A549 (cell line): ENCODE data around the gene C12orf43. TPM values are rescaled to one million over a fixed set of nuclear protein-coding genes. Genes with fewer than 3 reads are reported as not detected.

ENCODE experiments used
- ATAC-seq, 2 experiments: fragments of 200-7000 bp in 1 of 2; fragments of >200 bp in 1 of 2; cut with Nextera tagmentation in 1 of 2; cut with Tn5 transposase in 1 of 2; 3 replicates each; pipeline versions ENCODE4 v1.8.0 to v1.9.1; 2018 to 2020; ENCODE audit warnings: mild to moderate bottlenecking in 1 of 2, moderate library complexity in 1 of 2
- CTCF ChIA-PET: fragments of 300-600 bp; sonication (Branson Sonifier 250); formaldehyde crosslinking; extraction: SDS; loops from one replicate; lab custom pipeline; 2021; ENCODE audit warnings: antibody characterized with exemption, inconsistent platforms; lab: Yijun Ruan, JAX
- POLR2A ChIA-PET: fragments of 350-600 bp; formaldehyde crosslinking; extraction: SDS; loops from one replicate; lab custom pipeline; 2021; ENCODE audit warnings: antibody characterized with exemption, inconsistent platforms; lab: Yijun Ruan, JAX
- DNase-seq, 2 experiments: peaks; one replicate each; pipeline versions ENCODE4 v3.0.0 to v3.0.0-alpha.2; 2011 to 2016; ENCODE audit warnings: low read depth in 1 of 2, low spot score in 1 of 2
- FAIRE-seq: peaks from 2 replicates; lab custom pipeline; 2011; peaks lifted over from hg19 to GRCh38; lab: Jason Lieb, UNC
- H3K27ac ChIP-seq, 2 experiments: fragments of >200 bp; sonication (Bioruptor Twin); formaldehyde crosslinking; 3 replicates each; pipeline ENCODE4 v1.5.1; 2016 to 2017
- H3K4me1 ChIP-seq: fragments of >200 bp; sonication (Bioruptor Twin); formaldehyde crosslinking; 3 replicates; pipeline ENCODE4 v1.6.1; 2016
- H3K4me2 ChIP-seq: fragments of >200 bp; sonication (Bioruptor Twin); formaldehyde crosslinking; 3 replicates; pipeline ENCODE4 v1.6.1; 2016
- H3K4me3 ChIP-seq: fragments of >200 bp; sonication (Bioruptor Twin); formaldehyde crosslinking; 3 replicates; pipeline ENCODE4 v1.5.1; 2016
- H3K9me3 ChIP-seq: fragments of >200 bp; sonication (Bioruptor Twin); formaldehyde crosslinking; 3 replicates; pipeline ENCODE4 v1.6.1; 2016
- BHLHE40 ChIP-seq: IDR thresholded peaks from 2 replicates; pipeline ENCODE4 v1.6.1; 2012; ENCODE audit warnings: low read depth, low read length, inconsistent platforms
- CBX8 ChIP-seq: fragments of 200-600 bp; sonication (generic); IDR thresholded peaks from 2 replicates; pipeline ENCODE4 v1.6.1; 2016
- CHD2 ChIP-seq: fragments of 150-350 bp; IDR thresholded peaks from 2 replicates; pipeline ENCODE4 v1.6.1; 2014; ENCODE audit warnings: low read length; ENCODE audit not compliant: partially characterized antibody
- ESRRA ChIP-seq: fragments of 150-350 bp; IDR thresholded peaks from 2 replicates; pipeline ENCODE4 v1.6.1; 2014; ENCODE audit warnings: mild to moderate bottlenecking, low read length, borderline replicate concordance
- FOSB ChIP-seq: fragments of 250-450 bp; sonication (Bioruptor Pico); IDR thresholded peaks from 2 replicates; pipeline ENCODE4 v1.5.0; 2020; ENCODE audit warnings: mild to moderate bottlenecking, moderate library complexity
- FOSL2 ChIP-seq, 2 experiments: fragments of 450-650 bp in 1 of 2; fragments of >200 bp in 1 of 2; sonication (Bioruptor Twin) in 1 of 2; formaldehyde crosslinking; IDR thresholded peaks; 2 replicates each; pipeline versions ENCODE4 v1.5.0 to v1.6.1; 2016 to 2020; ENCODE audit warnings: mild to moderate bottlenecking in 1 of 2, moderate library complexity in 1 of 2
- FOXS1 ChIP-seq: fragments of 250-450 bp; sonication (Bioruptor Pico); IDR thresholded peaks from 2 replicates; pipeline ENCODE4 v1.5.0; 2020; ENCODE audit warnings: mild to moderate bottlenecking, moderate library complexity
- HOXB13 ChIP-seq: fragments of 250-450 bp; sonication (Bioruptor Pico); IDR thresholded peaks from 2 replicates; pipeline ENCODE4 v1.5.0; 2020; ENCODE audit warnings: low read depth, mild to moderate bottlenecking, moderate library complexity
- JUN ChIP-seq, 2 experiments: fragments of >200 bp; sonication (Bioruptor Twin); formaldehyde crosslinking; IDR thresholded peaks; 2 replicates in 1 of 2; 3 replicates in 1 of 2; pipeline ENCODE4 v1.6.1; 2016 to 2017
- MAZ ChIP-seq: fragments of 150-350 bp; IDR thresholded peaks from 2 replicates; pipeline ENCODE4 v1.6.1; 2014; ENCODE audit warnings: antibody characterized with exemption, low read depth, low read length, borderline replicate concordance
- NFE2L2 ChIP-seq: fragments of 150-350 bp; conservative IDR thresholded peaks from 2 replicates; pipeline ENCODE4 v1.6.1; 2014; ENCODE audit warnings: low read length
- NPAS2 ChIP-seq: fragments of 250-450 bp; sonication (Bioruptor Pico); IDR thresholded peaks from 2 replicates; pipeline ENCODE4 v1.8.0; 2022; ENCODE audit warnings: mild to moderate bottlenecking, moderate library complexity, borderline replicate concordance
- POLR2A ChIP-seq: IDR thresholded peaks from 2 replicates; pipeline ENCODE4 v1.6.1; 2012; ENCODE audit warnings: mild to moderate bottlenecking, low read length
- POLR2AphosphoS2 ChIP-seq: conservative IDR thresholded peaks from 2 replicates; pipeline ENCODE4 v1.6.1; 2012; ENCODE audit warnings: low read length, improper control_type of control experiment, inconsistent platforms
- RAD21 ChIP-seq, 2 experiments: fragments of >200 bp in 1 of 2; sonication (Bioruptor Twin) in 1 of 2; formaldehyde crosslinking in 1 of 2; IDR thresholded peaks in 1 of 2; conservative IDR thresholded peaks in 1 of 2; 2 replicates in 1 of 2; 3 replicates in 1 of 2; pipeline ENCODE4 v1.6.1; 2012 to 2018; ENCODE audit warnings: inconsistent platforms in 1 of 2
- RARB ChIP-seq: fragments of 250-450 bp; sonication (Bioruptor Pico); IDR thresholded peaks from 2 replicates; pipeline ENCODE4 v1.8.0; 2021; ENCODE audit warnings: mild to moderate bottlenecking, moderate library complexity
- RCOR1 ChIP-seq: fragments of 150-350 bp; IDR thresholded peaks from 2 replicates; pipeline ENCODE4 v1.6.1; 2014; ENCODE audit warnings: antibody characterized with exemption, low read length, low read depth
- SREBF2 ChIP-seq: fragments of 450-650 bp; IDR thresholded peaks from 2 replicates; pipeline ENCODE4 v1.6.1; 2014; ENCODE audit warnings: mild to moderate bottlenecking, moderate library complexity
- TP53 ChIP-seq: fragments of 250-450 bp; sonication (Bioruptor Pico); IDR thresholded peaks from 2 replicates; pipeline ENCODE4 v1.5.0; 2021; ENCODE audit warnings: mild to moderate bottlenecking, moderate library complexity
- ZC3H11A ChIP-seq: fragments of 450-650 bp; IDR thresholded peaks from 2 replicates; pipeline ENCODE4 v1.6.1; 2014; ENCODE audit warnings: antibody characterized with exemption, mild to moderate bottlenecking
- WGBS: methylation state at CpG from one replicate; pipeline ENCODE4 v1.1.6; 2017; ENCODE audit errors: missing lambda C conversion rate; 5-methylcytosine and 5-hydroxymethylcytosine counted together
- polyA plus RNA-seq, 4 experiments: library from polyadenylated mRNA; depleted of rRNA in 3 of 4; stranded (reverse); fragments of >200 nt; fragmentation: RNase III in 1 of 4; extraction: RNeasy Plus Mini Kit Qiagen cat#74134 plus additional on column Dnase treatment in 1 of 4; gene quantifications; 2 replicates in 3 of 4; 3 replicates in 1 of 4; pipeline ENCODE4 v1.2.3, GENCODE V29; 2011 to 2017
- TF ChIP-seq, protein P1 (sequence below): fragments of >200 bp; sonication (Bioruptor Twin); formaldehyde crosslinking; IDR thresholded peaks from 2 replicates; pipeline ENCODE4 v1.6.1; 2016
- TF ChIP-seq, protein P2 (sequence below): fragments of 150-350 bp; IDR thresholded peaks from 2 replicates; pipeline ENCODE4 v1.6.1; 2014; ENCODE audit warnings: low read depth, mild to moderate bottlenecking, low read length
- TF ChIP-seq, protein P3 (sequence below): IDR thresholded peaks from 2 replicates; pipeline ENCODE4 v1.6.1; 2012
- TF ChIP-seq, protein P4 (sequence below): fragments of >200 bp; sonication (Bioruptor Twin); formaldehyde crosslinking; IDR thresholded peaks from 3 replicates; pipeline ENCODE4 v1.6.1; 2016
- TF ChIP-seq, protein P5 (sequence below): fragments of >200 bp; sonication (Bioruptor Twin); formaldehyde crosslinking; IDR thresholded peaks from 3 replicates; pipeline ENCODE4 v1.5.1; 2016

C12orf43 gene
- polyA plus RNA-seq, 2 of the 4 experiments (the other 2 are of a cell fraction) = 20.0 to 20.5 TPM

DNA sequence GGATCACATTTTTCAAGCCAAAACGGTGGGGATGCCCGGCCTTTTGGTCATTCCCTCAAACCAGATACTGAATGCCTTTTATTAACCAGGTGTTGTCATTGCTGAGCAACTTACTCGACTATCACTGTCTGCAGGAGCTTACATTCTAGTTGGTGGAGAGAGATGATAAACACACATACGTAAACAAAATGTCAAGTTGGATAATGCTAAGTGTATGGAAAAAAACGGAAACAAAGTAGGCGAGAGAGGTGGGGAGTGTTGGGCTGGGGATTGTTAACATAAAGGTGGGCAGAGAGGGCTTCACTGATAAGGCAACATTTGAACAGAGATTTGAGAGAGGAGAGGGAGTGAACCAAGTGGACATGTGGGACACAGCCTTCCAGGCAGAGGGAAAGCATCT is 4.5 kb downstream of the C12orf43 start:
- ChIA-PET POLR2A (no interaction called here), CTCF (interaction anchor here (1.4 to 2.5 kb wide), 2 partner anchors 10 to 40 kb away, joined by 3 to 11 read pairs; no protein-coding TSS in a partner anchor)
- Histone ChIP-seq H3K4me2 (no peak overlapping the region), H3K9me3 (no peaks in the 10 kb centered on the region), H3K27ac (no peak overlapping the region), H3K4me3 (no peak overlapping the region), H3K4me1 (peaks cover 8% of the 10 kb centered on the region)
- no peak for DNase-seq
- no peak for FAIRE-seq
- no peak for ATAC-seq
- 81% methylated on average over 6 of the region's 6 CpGs for whole genome bisulfite sequencing
- TF ChIP-seq TP53 (no peak), POLR2AphosphoS2 (no peak), CBX8 (no peak), FOSB (no peak), CHD2 (no peak)
- TF ChIP-seq, protein P1, sequence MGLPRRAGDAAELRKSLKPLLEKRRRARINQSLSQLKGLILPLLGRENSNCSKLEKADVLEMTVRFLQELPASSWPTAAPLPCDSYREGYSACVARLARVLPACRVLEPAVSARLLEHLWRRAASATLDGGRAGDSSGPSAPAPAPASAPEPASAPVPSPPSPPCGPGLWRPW = no peak
- TF ChIP-seq, protein P2, sequence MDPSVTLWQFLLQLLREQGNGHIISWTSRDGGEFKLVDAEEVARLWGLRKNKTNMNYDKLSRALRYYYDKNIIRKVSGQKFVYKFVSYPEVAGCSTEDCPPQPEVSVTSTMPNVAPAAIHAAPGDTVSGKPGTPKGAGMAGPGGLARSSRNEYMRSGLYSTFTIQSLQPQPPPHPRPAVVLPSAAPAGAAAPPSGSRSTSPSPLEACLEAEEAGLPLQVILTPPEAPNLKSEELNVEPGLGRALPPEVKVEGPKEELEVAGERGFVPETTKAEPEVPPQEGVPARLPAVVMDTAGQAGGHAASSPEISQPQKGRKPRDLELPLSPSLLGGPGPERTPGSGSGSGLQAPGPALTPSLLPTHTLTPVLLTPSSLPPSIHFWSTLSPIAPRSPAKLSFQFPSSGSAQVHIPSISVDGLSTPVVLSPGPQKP = no peak
- TF ChIP-seq, protein P3, sequence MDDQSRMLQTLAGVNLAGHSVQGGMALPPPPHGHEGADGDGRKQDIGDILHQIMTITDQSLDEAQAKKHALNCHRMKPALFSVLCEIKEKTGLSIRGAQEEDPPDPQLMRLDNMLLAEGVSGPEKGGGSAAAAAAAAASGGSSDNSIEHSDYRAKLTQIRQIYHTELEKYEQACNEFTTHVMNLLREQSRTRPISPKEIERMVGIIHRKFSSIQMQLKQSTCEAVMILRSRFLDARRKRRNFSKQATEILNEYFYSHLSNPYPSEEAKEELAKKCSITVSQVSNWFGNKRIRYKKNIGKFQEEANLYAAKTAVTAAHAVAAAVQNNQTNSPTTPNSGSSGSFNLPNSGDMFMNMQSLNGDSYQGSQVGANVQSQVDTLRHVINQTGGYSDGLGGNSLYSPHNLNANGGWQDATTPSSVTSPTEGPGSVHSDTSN = no peak

DNA sequence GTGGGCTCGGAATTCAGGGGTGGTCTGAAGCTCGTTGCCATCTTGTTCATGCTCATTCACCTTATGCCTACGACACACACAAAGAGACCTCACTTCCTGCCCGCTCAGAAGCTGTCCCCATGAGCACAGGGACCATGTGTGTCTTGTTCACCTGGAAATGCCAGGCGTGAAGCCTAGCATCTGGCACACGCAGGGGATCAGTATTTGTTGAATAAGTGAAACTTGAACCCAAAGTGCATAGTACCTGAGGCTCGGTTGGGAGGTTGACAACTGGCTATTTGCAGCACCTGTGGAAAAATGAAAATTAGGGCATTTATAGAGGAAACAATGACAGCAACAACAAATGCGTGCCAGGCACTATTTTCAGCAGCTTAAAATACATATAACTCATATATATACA is 5.4 kb downstream of the C12orf43 start:
- H3K27ac ChIP-seq = no peak overlapping the region
- POLR2A ChIA-PET = no interaction called here
- no peak overlapping the region for H3K4me3 ChIP-seq
- H3K9me3 ChIP-seq = no peaks in the 10 kb centered on the region
- TF ChIP-seq JUN (IDR thresholded peaks at IDR 0.05) (no peak), SREBF2 (no peak), ZC3H11A (no peak), FOSL2 (IDR thresholded peaks at IDR 0.05) (no peak), FOSL2 (CRISPR knock-in tag; IDR thresholded peaks at IDR 0.05) (no peak), MAZ (no peak), RARB (CRISPR knock-in tag) (no peak), NFE2L2 (no peak), POLR2A (no peak), RCOR1 (no peak), NPAS2 (CRISPR knock-in tag) (no peak), POLR2AphosphoS2 (no peak), HOXB13 (CRISPR knock-in tag) (no peak), ESRRA (no peak), FOXS1 (no peak), RAD21 (conservative IDR thresholded peaks at IDR 0.05 in 1 of 2, IDR thresholded peaks at IDR 0.05 in 1 of 2) (no peak), BHLHE40 (no peak)
- TF ChIP-seq, protein P4, sequence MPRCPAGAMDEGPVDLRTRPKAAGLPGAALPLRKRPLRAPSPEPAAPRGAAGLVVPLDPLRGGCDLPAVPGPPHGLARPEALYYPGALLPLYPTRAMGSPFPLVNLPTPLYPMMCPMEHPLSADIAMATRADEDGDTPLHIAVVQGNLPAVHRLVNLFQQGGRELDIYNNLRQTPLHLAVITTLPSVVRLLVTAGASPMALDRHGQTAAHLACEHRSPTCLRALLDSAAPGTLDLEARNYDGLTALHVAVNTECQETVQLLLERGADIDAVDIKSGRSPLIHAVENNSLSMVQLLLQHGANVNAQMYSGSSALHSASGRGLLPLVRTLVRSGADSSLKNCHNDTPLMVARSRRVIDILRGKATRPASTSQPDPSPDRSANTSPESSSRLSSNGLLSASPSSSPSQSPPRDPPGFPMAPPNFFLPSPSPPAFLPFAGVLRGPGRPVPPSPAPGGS = no peak
- TF ChIP-seq, protein P5, sequence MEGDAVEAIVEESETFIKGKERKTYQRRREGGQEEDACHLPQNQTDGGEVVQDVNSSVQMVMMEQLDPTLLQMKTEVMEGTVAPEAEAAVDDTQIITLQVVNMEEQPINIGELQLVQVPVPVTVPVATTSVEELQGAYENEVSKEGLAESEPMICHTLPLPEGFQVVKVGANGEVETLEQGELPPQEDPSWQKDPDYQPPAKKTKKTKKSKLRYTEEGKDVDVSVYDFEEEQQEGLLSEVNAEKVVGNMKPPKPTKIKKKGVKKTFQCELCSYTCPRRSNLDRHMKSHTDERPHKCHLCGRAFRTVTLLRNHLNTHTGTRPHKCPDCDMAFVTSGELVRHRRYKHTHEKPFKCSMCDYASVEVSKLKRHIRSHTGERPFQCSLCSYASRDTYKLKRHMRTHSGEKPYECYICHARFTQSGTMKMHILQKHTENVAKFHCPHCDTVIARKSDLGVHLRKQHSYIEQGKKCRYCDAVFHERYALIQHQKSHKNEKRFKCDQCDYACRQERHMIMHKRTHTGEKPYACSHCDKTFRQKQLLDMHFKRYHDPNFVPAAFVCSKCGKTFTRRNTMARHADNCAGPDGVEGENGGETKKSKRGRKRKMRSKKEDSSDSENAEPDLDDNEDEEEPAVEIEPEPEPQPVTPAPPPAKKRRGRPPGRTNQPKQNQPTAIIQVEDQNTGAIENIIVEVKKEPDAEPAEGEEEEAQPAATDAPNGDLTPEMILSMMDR = no peak
- TF ChIP-seq, protein P3 = no peak
- TF ChIP-seq, all 56 proteins: peak for 0
- peaks cover 8% of the 10 kb centered on the region for H3K4me1 ChIP-seq
- ATAC-seq (no peak), FAIRE-seq (no peak), DNase-seq (no peak)
- WGBS = 91% methylated on average over 8 of the region's 8 CpGs
- H3K4me2 ChIP-seq = no peak overlapping the region
- CTCF ChIA-PET = interaction anchor here (1.4 to 2.5 kb wide), 18 partner anchors 9 to 435 kb away, joined by 3 to 14 read pairs (median 8); partner anchors contain the start of gene HNF1A
